ENCODE results near the gene ATP5PD.

GRCh38 chr17:75077496-75078283 lies 30.9 kb upstream of the ATP5PD start:
- TF ChIP-seq, protein P1, sequence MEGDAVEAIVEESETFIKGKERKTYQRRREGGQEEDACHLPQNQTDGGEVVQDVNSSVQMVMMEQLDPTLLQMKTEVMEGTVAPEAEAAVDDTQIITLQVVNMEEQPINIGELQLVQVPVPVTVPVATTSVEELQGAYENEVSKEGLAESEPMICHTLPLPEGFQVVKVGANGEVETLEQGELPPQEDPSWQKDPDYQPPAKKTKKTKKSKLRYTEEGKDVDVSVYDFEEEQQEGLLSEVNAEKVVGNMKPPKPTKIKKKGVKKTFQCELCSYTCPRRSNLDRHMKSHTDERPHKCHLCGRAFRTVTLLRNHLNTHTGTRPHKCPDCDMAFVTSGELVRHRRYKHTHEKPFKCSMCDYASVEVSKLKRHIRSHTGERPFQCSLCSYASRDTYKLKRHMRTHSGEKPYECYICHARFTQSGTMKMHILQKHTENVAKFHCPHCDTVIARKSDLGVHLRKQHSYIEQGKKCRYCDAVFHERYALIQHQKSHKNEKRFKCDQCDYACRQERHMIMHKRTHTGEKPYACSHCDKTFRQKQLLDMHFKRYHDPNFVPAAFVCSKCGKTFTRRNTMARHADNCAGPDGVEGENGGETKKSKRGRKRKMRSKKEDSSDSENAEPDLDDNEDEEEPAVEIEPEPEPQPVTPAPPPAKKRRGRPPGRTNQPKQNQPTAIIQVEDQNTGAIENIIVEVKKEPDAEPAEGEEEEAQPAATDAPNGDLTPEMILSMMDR (IDR thresholded peaks at IDR 0.05 in 8 of 11, conservative IDR thresholded peaks at IDR 0.05 in 3 of 11), result peak in 6 of 11 experiments; percentile 24 to 38 (median 32)
- peak; percentile 57 to 88 (median 76) for TF ChIP-seq POLR2AphosphoS5 (IDR thresholded peaks at IDR 0.05)

All from spleen (tissue), 7 donors.